Hepatocyte (in vitro differentiated cells): Measurements from ENCODE around the gene SHC4.

Experiments used
- CTCF ChIP-seq: fragments of 200-600 bp; sonication (generic); IDR thresholded peaks from 2 replicates; pipeline ENCODE4 v1.5.1; 2016; ENCODE audit warnings: antibody characterized with exemption, mild to moderate bottlenecking; ENCODE audit not compliant: poor library complexity
- EZH2 ChIP-seq: fragments of 200-600 bp; sonication (generic); IDR thresholded peaks from 2 replicates; pipeline ENCODE4 v1.6.1; 2016; ENCODE audit warnings: antibody characterized with exemption, mild to moderate bottlenecking, borderline replicate concordance

DNA sequence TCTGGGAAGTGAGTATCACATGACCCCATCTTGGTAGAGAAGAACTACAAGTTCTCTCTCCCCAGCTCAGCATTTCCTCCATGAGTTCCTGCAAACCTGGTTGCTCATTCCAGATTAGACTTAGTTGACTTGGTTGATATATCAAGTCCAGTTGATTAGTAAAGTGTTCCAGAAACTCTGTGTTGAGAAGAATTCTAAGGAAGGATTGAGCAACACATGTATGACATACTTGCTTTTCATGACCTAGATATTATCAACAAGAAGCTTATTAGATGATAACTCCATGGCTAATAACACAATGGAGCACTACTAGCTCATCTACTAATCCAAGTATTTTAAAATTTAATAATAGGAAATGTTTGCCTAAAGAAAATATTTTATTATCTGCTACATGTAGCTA is 92.2 kb downstream of the SHC4 start:
- no peak for TF ChIP-seq CTCF
- no peak for TF ChIP-seq EZH2
